ENCODE measurements around the gene ALDH6A1. TPM values are rescaled to one million over a fixed set of nuclear protein-coding genes. Genes with fewer than 3 reads are reported as not detected.

The ALDH6A1 gene
- total and polyA plus RNA-seq, 2 of the 13 experiments (the other 11 are each of a cell fraction or from before 2014, with no cell fraction given), result 26.9 to 49.9 TPM

- no peak for TF ChIP-seq HOXA9 (CRISPR knock-in tag; IDR thresholded peaks at IDR 0.05; ENCODE audit: borderline replicate concordance)
- TF ChIP-seq NPAS2 (CRISPR knock-in tag; IDR thresholded peaks at IDR 0.05; ENCODE audit: borderline replicate concordance), result no peak
- no peak for TF ChIP-seq ZNF800 (CRISPR knock-in tag; IDR thresholded peaks at IDR 0.05)
- no peak for TF ChIP-seq ZBTB8A (CRISPR knock-in tag; IDR thresholded peaks at IDR 0.05; ENCODE audit: borderline replicate concordance, low read depth)
- TF ChIP-seq ZNF619 (CRISPR knock-in tag; IDR thresholded peaks at IDR 0.05), result no peak; the same call in 1 of the 2 replicates
- TF ChIP-seq ZNF552 (CRISPR knock-in tag; IDR thresholded peaks at IDR 0.05; ENCODE audit: borderline replicate concordance), result peak; percentile 37; the same call in 1 of the 2 replicates
- TF ChIP-seq ZNF274 (CRISPR knock-in tag; IDR thresholded peaks at IDR 0.05), result peak; percentile 44; the same call in 1 of the 2 replicates
- TF ChIP-seq ZFP1 (CRISPR knock-in tag; IDR thresholded peaks at IDR 0.05), result 0 out of 2 replicates have a peak, but pooled peaks have one; percentile 17
- peak; percentile 36; the same call in 1 of the 2 replicates for TF ChIP-seq DZIP1 (CRISPR knock-in tag; IDR thresholded peaks at IDR 0.05)
- TF ChIP-seq ZNF431 (CRISPR knock-in tag; IDR thresholded peaks at IDR 0.05; ENCODE audit: borderline replicate concordance, low read depth), result peak; percentile 87; the same call in 1 of the 2 replicates
- TF ChIP-seq ZNF160 (CRISPR knock-in tag; IDR thresholded peaks at IDR 0.05), result no peak
- no peak for TF ChIP-seq ZNF414 (CRISPR knock-in tag; IDR thresholded peaks at IDR 0.05)
- TF ChIP-seq MAZ (IDR thresholded peaks at IDR 0.05; ENCODE audit: borderline replicate concordance, low read depth, low read length), result peak; percentile 71
- TF ChIP-seq MAZ (CRISPR knock-in tag; IDR thresholded peaks at IDR 0.05; ENCODE audit: low read depth), result peak; percentile 78
- no peak for TF ChIP-seq ZNF75D (CRISPR knock-in tag; IDR thresholded peaks at IDR 0.05; ENCODE audit: borderline replicate concordance)
- TF ChIP-seq GATAD2A (CRISPR knock-in tag; IDR thresholded peaks at IDR 0.05), result 0 out of 2 replicates have a peak, but pooled peaks have one; percentile 12
- no peak for TF ChIP-seq FOSL1 (CRISPR knock-in tag; IDR thresholded peaks at IDR 0.05; ENCODE audit: borderline replicate concordance)
- TF ChIP-seq MEIS1 (CRISPR knock-in tag; IDR thresholded peaks at IDR 0.05; ENCODE audit: borderline replicate concordance), result 0 out of 2 replicates have a peak, but pooled peaks have one; percentile 22
- peak in 1 of 2 experiments; percentile 30; a peak in 1 of 4 replicates for TF ChIP-seq KLF16 (CRISPR knock-in tag; IDR thresholded peaks at IDR 0.05)
- TF ChIP-seq MYC (CRISPR knock-in tag; IDR thresholded peaks at IDR 0.05; ENCODE audit: borderline replicate concordance), result peak; percentile 62
- TF ChIP-seq HCFC1 (IDR thresholded peaks at IDR 0.05; ENCODE audit: low read depth, low read length), result no peak
- TF ChIP-seq ARNT (IDR thresholded peaks at IDR 0.05), result no peak
- TF ChIP-seq YY1 (IDR thresholded peaks at IDR 0.05; ENCODE audit: insufficient read depth, insufficient replicate concordance, low read depth, low read length), result peak; percentile 60
- no peak for TF ChIP-seq HMGA1 (CRISPR knock-in tag; conservative IDR thresholded peaks at IDR 0.05)
Observed at GRCh38 chr14:74018586-74019407, 65.5 kb downstream of the ALDH6A1 start, which contains the start of the genes BBOF1 and ENTPD5 (continued).

Data from HepG2 (cell line).